ENCODE data around the gene FAM219A. TPM values are rescaled to one million over a fixed set of nuclear protein-coding genes. Genes with fewer than 3 reads are reported as not detected.

FAM219A gene
- total RNA-seq, 1 donor from 2014 or later, result 16.9 TPM

DNA sequence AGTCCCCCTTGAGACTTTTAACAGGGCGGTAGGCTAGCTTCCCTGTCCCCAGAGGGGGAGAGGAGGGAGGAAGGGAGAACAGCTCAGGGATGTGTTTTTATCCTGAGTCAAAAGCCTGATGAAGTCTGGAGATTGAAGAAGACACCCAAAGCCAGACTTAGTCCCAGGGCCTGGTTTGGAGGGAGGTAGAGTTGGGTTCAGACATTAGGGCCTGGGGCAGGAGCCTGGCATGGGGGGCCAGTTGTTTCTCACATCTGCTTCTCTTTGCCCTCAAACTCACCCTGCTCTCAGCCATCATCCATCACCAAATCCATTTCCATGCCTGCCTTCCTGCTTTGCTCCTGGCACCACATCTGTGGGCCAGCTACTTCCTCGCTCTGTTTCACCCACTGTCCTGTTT is 84.6 kb downstream of the FAM219A start:
- no peak for TF ChIP-seq CTCF (IDR thresholded peaks at IDR 0.05)
- ChIA-PET POLR2A (interaction anchor here (0.6 kb wide), 1 partner anchor 561 kb away, joined by 5 read pairs; no protein-coding TSS in a partner anchor), CTCF (no interaction called here)
- Mint-ChIP-seq H3K4me1 (peaks cover 17% of the 10 kb centered on the region), H3K27me3 (no peaks in the 10 kb centered on the region), H3K9me3 (no peaks in the 10 kb centered on the region), H3K4me3 (no peak overlapping the region), H3K27ac (no peak overlapping the region), H3K36me3 (ENCODE audit: low read depth) (no peaks in the 10 kb centered on the region)
- intact Hi-C loops (cut with micrococcal nuclease), result no loop called here
- ATAC-seq (ENCODE audit: low read depth) (no peak), DNase-seq (no peak)

- DNase-seq (no peak), ATAC-seq (ENCODE audit: low read depth) (no peak)
- ChIA-PET POLR2A (no interaction called here), CTCF (no interaction called here)
- Mint-ChIP-seq H3K4me3 (no peak overlapping the region), H3K9me3 (no peaks in the 10 kb centered on the region), H3K4me1 (peaks cover 13% of the 10 kb centered on the region), H3K27me3 (no peaks in the 10 kb centered on the region), H3K27ac (no peak overlapping the region), H3K36me3 (ENCODE audit: low read depth) (peaks cover 2% of the 10 kb centered on the region)
- no peak for TF ChIP-seq CTCF (IDR thresholded peaks at IDR 0.05)
- intact Hi-C loops (cut with micrococcal nuclease), result no loop called here
Observed at GRCh38 chr9:34372467-34373011, 85.8 kb downstream of the FAM219A start.

- ATAC-seq (ENCODE audit: low read depth) (no peak), DNase-seq (no peak)
- Mint-ChIP-seq H3K27me3 (no peaks in the 10 kb centered on the region), H3K36me3 (ENCODE audit: low read depth) (peaks cover 2% of the 10 kb centered on the region), H3K27ac (no peak overlapping the region), H3K4me3 (no peak overlapping the region), H3K4me1 (peaks cover 10% of the 10 kb centered on the region), H3K9me3 (no peaks in the 10 kb centered on the region)
- intact Hi-C loops (cut with micrococcal nuclease), result no loop called here
- TF ChIP-seq CTCF (IDR thresholded peaks at IDR 0.05), result no peak
- ChIA-PET CTCF (no interaction called here), POLR2A (no interaction called here)
Observed at GRCh38 chr9:34371886-34372466, 86.4 kb downstream of the FAM219A start.

- Mint-ChIP-seq H3K4me1 (peaks cover 10% of the 10 kb centered on the region), H3K9me3 (no peaks in the 10 kb centered on the region), H3K4me3 (peak overlapping the region; percentile 44), H3K27me3 (no peaks in the 10 kb centered on the region), H3K27ac (no peak overlapping the region), H3K36me3 (ENCODE audit: low read depth) (peaks cover 2% of the 10 kb centered on the region)
- intact Hi-C loops (cut with micrococcal nuclease), result no loop called here
- ChIA-PET CTCF (interaction anchor here (0.9 kb wide), 1 partner anchor 40 kb away, joined by 3 read pairs; no protein-coding TSS in a partner anchor), POLR2A (no interaction called here)
- DNase-seq (no peak), ATAC-seq (ENCODE audit: low read depth) (peak; percentile 42)
- no peak for TF ChIP-seq CTCF (IDR thresholded peaks at IDR 0.05)
Observed at GRCh38 chr9:34370970-34371880, 87.1 kb downstream of the FAM219A start.

- no peak overlapping the region for H3K27ac Mint-ChIP-seq
- H3K4me1 Mint-ChIP-seq, result peaks cover 2% of the 10 kb centered on the region
- H3K4me3 Mint-ChIP-seq, result peak overlapping the region; percentile 44
- POLR2A ChIA-PET, result no interaction called here
- H3K27me3 Mint-ChIP-seq, result no peaks in the 10 kb centered on the region
- DNase-seq, result no peak
- CTCF ChIA-PET, result interaction anchor here (0.9 kb wide), 1 partner anchor 39 kb away, joined by 3 read pairs; no protein-coding TSS in a partner anchor
- no peaks in the 10 kb centered on the region for H3K9me3 Mint-ChIP-seq
- peaks cover 2% of the 10 kb centered on the region for H3K36me3 Mint-ChIP-seq (ENCODE audit: low read depth)
- no peak for ATAC-seq (ENCODE audit: low read depth)
- TF ChIP-seq CTCF (IDR thresholded peaks at IDR 0.05), result no peak
- intact Hi-C loops (cut with micrococcal nuclease), result no loop called here
Observed at GRCh38 chr9:34370335-34370969, 87.9 kb downstream of the FAM219A start.
